Keratinocyte (primary cell): ENCODE measurements around the gene ITGAV. TPM values are rescaled to one million over a fixed set of nuclear protein-coding genes. Genes with fewer than 3 reads are reported as not detected.

ENCODE experiments used
- DNase-seq: peaks from one replicate; pipeline ENCODE4 v3.0.0-alpha.2; 2011; ENCODE audit warnings: low read depth, missing footprints, low spot score
- FAIRE-seq: peaks from 2 replicates; lab custom pipeline; 2011; peaks lifted over from hg19 to GRCh38; lab: Jason Lieb, UNC
- H2AFZ ChIP-seq: 2 replicates; pipeline ENCODE4 v1.6.0; 2012; ENCODE audit warnings: low read length, control low read depth, inconsistent platforms; ENCODE audit not compliant: control insufficient read depth
- H3K27ac ChIP-seq: 2 replicates; pipeline ENCODE4 v1.5.1; 2011; ENCODE audit warnings: low read length; ENCODE audit not compliant: control insufficient read depth, insufficient read depth
- H3K27me3 ChIP-seq: 3 replicates; pipeline ENCODE4 v1.6.0; 2011; ENCODE audit warnings: low read length; ENCODE audit not compliant: control insufficient read depth, insufficient read depth; ENCODE audit errors: extremely low read depth
- H3K36me3 ChIP-seq, 2 experiments: 2 replicates in 1 of 2; 3 replicates in 1 of 2; pipeline ENCODE4 v1.5.1; 2011; ENCODE audit warnings: low read length in 2 of 2, mild to moderate bottlenecking in 1 of 2; ENCODE audit not compliant: control insufficient read depth in 2 of 2, insufficient read depth in 2 of 2; ENCODE audit errors: extremely low read depth in 1 of 2
- H3K4me1 ChIP-seq: 3 replicates; pipeline ENCODE4 v1.5.1; 2011; ENCODE audit warnings: low read length; ENCODE audit not compliant: control insufficient read depth, insufficient read depth; ENCODE audit errors: extremely low read depth
- H3K4me2 ChIP-seq: 3 replicates; pipeline ENCODE4 v1.6.0; 2011; ENCODE audit warnings: low read depth, low read length; ENCODE audit not compliant: control insufficient read depth, insufficient read depth; ENCODE audit errors: extremely low read depth
- H3K4me3 ChIP-seq, 3 experiments: fragments of 200-600 bp in 1 of 3; sonication (generic) in 1 of 3; 2 replicates in 2 of 3; 3 replicates in 1 of 3; pipeline ENCODE4 v1.5.1; 2011 to 2016; ENCODE audit warnings: low read length in 3 of 3, mild to moderate bottlenecking in 3 of 3, control low read depth in 2 of 3, inconsistent platforms in 1 of 3, low read depth in 1 of 3, mixed read lengths in 1 of 3, mixed run types in 1 of 3, moderate library complexity in 1 of 3; ENCODE audit not compliant: control insufficient read depth in 2 of 3, insufficient read depth in 2 of 3; ENCODE audit errors: extremely low read depth in 1 of 3
- H3K79me2 ChIP-seq: 2 replicates; pipeline ENCODE4 v1.6.0; 2012; ENCODE audit warnings: low read length; ENCODE audit not compliant: control insufficient read depth, insufficient read depth
- H3K9ac ChIP-seq: 3 replicates; pipeline ENCODE4 v1.6.0; 2011; ENCODE audit warnings: low read length; ENCODE audit not compliant: control insufficient read depth, insufficient read depth; ENCODE audit errors: extremely low read depth
- H3K9me1 ChIP-seq: 3 replicates; pipeline ENCODE4 v1.6.0; 2011; ENCODE audit warnings: low read length; ENCODE audit not compliant: control insufficient read depth, insufficient read depth; ENCODE audit errors: extremely low read depth
- H3K9me3 ChIP-seq: 2 replicates; pipeline ENCODE4 v1.5.1; 2012; ENCODE audit warnings: low read depth, low read length; ENCODE audit not compliant: control insufficient read depth
- H4K20me1 ChIP-seq: 3 replicates; pipeline ENCODE4 v1.6.0; 2011; ENCODE audit warnings: low read length; ENCODE audit not compliant: control insufficient read depth, insufficient read depth; ENCODE audit errors: extremely low read depth
- CTCF ChIP-seq, 3 experiments: IDR thresholded peaks in 1 of 3; conservative IDR thresholded peaks in 1 of 3; optimal IDR thresholded peaks in 1 of 3; 2 replicates in 2 of 3; 3 replicates in 1 of 3; pipeline versions ENCODE3 to v1.5.1; 2011; ENCODE audit warnings: low read length in 3 of 3, mild to moderate bottlenecking in 3 of 3, moderate library complexity in 2 of 3, control low read depth in 1 of 3, inconsistent platforms in 1 of 3; ENCODE audit not compliant: insufficient read depth in 2 of 3; ENCODE audit errors: extremely low read depth in 1 of 3
- EZH2 ChIP-seq: IDR thresholded peaks from one replicate; pipeline ENCODE4 v1.6.1; 2012; ENCODE audit warnings: inconsistent platforms, mild to moderate bottlenecking, low read length, moderate library complexity
- dilution Hi-C: fragments of 300-500 bp; cut with MboI; formaldehyde crosslinking; loops from one replicate; pipeline ENCODE4 v1.7.0; 2020; ENCODE audit warnings: low sequenced_read_pairs; ENCODE audit not compliant: extremely low pct_ligation_motif_present
- polyA plus RNA-seq, 5 experiments: library from polyadenylated mRNA; depleted of rRNA in 3 of 5; stranded (reverse) in 3 of 5; stranded (forward) in 1 of 5; unstranded in 1 of 5; fragments of >200 nt; gene quantifications; 1 replicate in 1 of 5; 2 replicates in 3 of 5; 3 replicates in 1 of 5; pipeline versions ENCODE4 v1.2.1 to v1.2.3, GENCODE V29; 2011 to 2012; ENCODE audit warnings: missing spikeins in 2 of 5, low read depth in 1 of 5, low replicate concordance in 1 of 5

Gene ITGAV
- polyA plus RNA-seq, 1 donor (not counting 4 experiments of a cell fraction or from before 2014, with no cell fraction given): 63.7 TPM

DNA sequence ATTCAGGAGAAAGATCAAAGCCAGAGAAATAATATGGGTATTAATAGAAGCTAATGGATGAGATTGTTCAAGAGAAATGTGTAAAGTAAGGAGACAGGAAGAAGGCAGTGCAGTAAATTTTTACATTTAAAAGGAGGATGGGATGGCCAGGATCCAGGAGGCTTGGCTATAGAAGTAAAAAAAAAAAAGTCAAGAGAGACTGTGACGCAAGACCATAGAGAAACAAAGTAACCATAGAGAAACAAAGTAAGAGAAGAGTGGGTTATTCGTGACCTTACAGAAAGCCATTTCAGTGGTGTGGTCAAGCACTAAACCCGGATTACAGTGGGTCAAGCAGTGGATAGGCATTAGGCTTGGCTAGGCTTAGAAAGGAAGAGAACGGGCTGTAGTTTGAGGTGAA is 93.5 kb downstream of the ITGAV start:
- Histone ChIP-seq H4K20me1 (no peaks in the 10 kb centered on the region), H3K79me2 (no peaks in the 10 kb centered on the region), H2AFZ (no peak overlapping the region), H3K9ac (no peak overlapping the region), H3K36me3 (no peaks in the 10 kb centered on the region), H3K27me3 (no peaks in the 10 kb centered on the region), H3K9me3 (no peaks in the 10 kb centered on the region), H3K4me1 (no peaks in the 10 kb centered on the region), H3K4me3 (no peak overlapping the region), H3K9me1 (no peaks in the 10 kb centered on the region), H3K4me2 (no peak overlapping the region), H3K27ac (no peak overlapping the region)
- dilution Hi-C loops: no loop called here
- DNase-seq (no peak), FAIRE-seq (no peak)
- TF ChIP-seq EZH2 (no peak), CTCF (optimal IDR thresholded peaks at IDR 0.05 in 1 of 3, IDR thresholded peaks at IDR 0.05 in 1 of 3, conservative IDR thresholded peaks at IDR 0.05 in 1 of 3; ENCODE audit: extremely low read depth in 1 of 3, insufficient read depth in 2 of 3, low read length in 3 of 3) (no peak)

GRCh38 chr2:186687807-186688211 is 98.0 kb downstream of the ITGAV start:
- DNase-seq (no peak), FAIRE-seq (no peak)
- no peaks in the 10 kb centered on the region for H3K79me2 ChIP-seq
- no peaks in the 10 kb centered on the region for H4K20me1 ChIP-seq
- no peak overlapping the region for H2AFZ ChIP-seq
- H3K27me3 ChIP-seq: no peaks in the 10 kb centered on the region
- H3K4me1 ChIP-seq: no peaks in the 10 kb centered on the region
- H3K36me3 ChIP-seq: no peaks in the 10 kb centered on the region
- no peak overlapping the region for H3K4me2 ChIP-seq
- no peak overlapping the region for H3K9ac ChIP-seq
- dilution Hi-C loops: no loop called here
- no peaks in the 10 kb centered on the region for H3K9me3 ChIP-seq
- H3K9me1 ChIP-seq: no peaks in the 10 kb centered on the region
- no peak overlapping the region for H3K4me3 ChIP-seq
- H3K27ac ChIP-seq: no peak overlapping the region
- TF ChIP-seq EZH2 (no peak), CTCF (optimal IDR thresholded peaks at IDR 0.05 in 1 of 3, IDR thresholded peaks at IDR 0.05 in 1 of 3, conservative IDR thresholded peaks at IDR 0.05 in 1 of 3; ENCODE audit: extremely low read depth in 1 of 3, insufficient read depth in 2 of 3, low read length in 3 of 3) (no peak)
